ENCODE measurements around the gene CD79B. TPM values are rescaled to one million over a fixed set of nuclear protein-coding genes. Genes with fewer than 3 reads are reported as not detected.

The CD79B gene
- total and polyA plus RNA-seq, 11 donors: 2.2 to 16.2 (median 4.9) TPM

DNA sequence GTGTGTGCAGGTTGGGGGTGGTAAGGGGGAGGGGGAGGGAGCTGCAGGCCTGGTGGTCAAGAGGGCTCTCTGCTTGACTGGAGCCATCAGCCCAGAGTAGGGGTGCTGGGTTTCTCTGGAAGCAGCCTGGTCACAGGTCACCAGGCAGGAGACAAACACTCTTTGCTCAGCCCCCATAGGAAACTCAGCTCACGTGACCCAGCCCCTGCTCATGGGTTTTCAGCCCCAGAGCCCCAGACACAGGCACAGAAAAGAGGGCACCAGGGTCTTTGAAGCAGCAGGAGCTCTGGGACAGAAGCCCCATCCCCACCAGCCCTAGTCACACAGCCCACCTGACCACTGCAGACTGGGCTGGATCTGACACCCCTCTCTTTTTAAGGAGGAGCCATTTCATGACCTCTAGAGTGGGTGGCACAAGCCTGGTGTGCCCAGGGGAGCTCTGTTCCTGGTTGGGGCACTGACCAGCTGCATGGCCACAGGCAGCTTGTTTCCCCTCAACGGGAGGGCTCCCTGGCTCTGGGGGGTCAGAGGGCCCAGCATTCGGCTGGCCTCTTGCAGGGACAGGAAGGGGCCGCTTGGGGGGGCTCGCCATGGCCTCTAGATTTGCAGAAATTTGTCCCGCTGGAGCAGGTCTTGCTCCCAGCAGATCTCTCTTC, 13.8 kb upstream of the CD79B start:
- TF ChIP-seq, protein P1, sequence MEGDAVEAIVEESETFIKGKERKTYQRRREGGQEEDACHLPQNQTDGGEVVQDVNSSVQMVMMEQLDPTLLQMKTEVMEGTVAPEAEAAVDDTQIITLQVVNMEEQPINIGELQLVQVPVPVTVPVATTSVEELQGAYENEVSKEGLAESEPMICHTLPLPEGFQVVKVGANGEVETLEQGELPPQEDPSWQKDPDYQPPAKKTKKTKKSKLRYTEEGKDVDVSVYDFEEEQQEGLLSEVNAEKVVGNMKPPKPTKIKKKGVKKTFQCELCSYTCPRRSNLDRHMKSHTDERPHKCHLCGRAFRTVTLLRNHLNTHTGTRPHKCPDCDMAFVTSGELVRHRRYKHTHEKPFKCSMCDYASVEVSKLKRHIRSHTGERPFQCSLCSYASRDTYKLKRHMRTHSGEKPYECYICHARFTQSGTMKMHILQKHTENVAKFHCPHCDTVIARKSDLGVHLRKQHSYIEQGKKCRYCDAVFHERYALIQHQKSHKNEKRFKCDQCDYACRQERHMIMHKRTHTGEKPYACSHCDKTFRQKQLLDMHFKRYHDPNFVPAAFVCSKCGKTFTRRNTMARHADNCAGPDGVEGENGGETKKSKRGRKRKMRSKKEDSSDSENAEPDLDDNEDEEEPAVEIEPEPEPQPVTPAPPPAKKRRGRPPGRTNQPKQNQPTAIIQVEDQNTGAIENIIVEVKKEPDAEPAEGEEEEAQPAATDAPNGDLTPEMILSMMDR (IDR thresholded peaks at IDR 0.05): no peak
- no peak for TF ChIP-seq POLR2A (IDR thresholded peaks at IDR 0.05)
- no peak for DNase-seq
- no peak for ATAC-seq
- no peaks in the 10 kb centered on the region for H3K27me3 ChIP-seq
- WGBS, 4 donors: 63 to 77% (median 73%) methylated on average over 6 of the region's 6 CpGs
- H3K4me1 ChIP-seq: peaks cover 0 to 15% (median 0%) of the 10 kb centered on the region in 12 donors
- H3K9me3 ChIP-seq: no peaks in the 10 kb centered on the region
- H3K4me3 ChIP-seq: no peak overlapping the region
- no peaks in the 10 kb centered on the region for H3K36me3 ChIP-seq
- H3K27ac ChIP-seq: no peak overlapping the region
- intact Hi-C loops (cut with DNase I): loop anchor here in 3 of 10 donors (2.0 to 5.0 kb wide), 2 partner anchors 41 to 43 kb away; no protein-coding TSS in a partner anchor

DNA sequence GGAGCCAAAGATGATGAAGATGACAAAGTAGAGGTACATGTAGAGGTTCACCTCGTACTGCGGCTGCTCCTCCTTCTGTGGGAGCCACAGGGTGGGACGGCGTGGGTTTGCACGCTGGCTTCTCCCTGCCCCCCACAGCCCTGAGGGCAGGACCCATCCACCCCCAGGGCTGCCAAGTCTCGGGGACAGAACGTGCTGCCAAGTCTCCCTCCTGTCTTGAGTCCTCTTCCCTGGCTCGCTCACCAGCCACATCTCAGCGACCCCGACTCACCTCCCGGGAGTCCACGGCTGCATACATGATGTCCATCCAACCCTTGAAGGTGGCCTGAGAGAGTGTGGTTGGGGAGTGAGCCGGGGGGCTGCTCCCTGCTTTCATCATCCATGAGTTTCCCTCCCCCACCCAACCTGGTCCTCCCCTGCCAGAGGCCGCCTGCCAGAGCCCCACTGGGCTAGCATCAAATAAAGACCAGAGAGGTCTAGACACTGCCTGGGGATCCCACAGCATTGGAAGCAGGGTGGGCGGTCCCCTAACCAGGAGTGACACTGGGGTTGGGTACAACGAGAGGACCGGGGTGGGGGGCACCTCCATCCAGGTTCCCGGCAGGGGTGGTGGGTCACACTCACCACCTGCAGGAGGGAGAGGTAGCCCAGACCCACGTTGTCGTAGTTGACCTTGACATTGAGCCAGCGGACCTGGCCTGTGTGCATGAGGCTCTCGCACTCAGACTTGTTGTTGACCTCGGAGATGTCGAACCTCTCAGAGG, 12.8 kb upstream of the CD79B start:
- DNase-seq (no peak), ATAC-seq (no peak)
- intact Hi-C loops (cut with DNase I): loop anchor here in 2 of 10 donors (5.0 kb wide), 1 partner anchor 42 kb away; no protein-coding TSS in a partner anchor
- no peak for TF ChIP-seq POLR2A (IDR thresholded peaks at IDR 0.05)
- TF ChIP-seq, protein P1 (IDR thresholded peaks at IDR 0.05): no peak
- Histone ChIP-seq H3K36me3 (no peaks in the 10 kb centered on the region), H3K27me3 (no peaks in the 10 kb centered on the region), H3K4me1 (peaks cover 0 to 15% (median 0%) of the 10 kb centered on the region in 12 donors), H3K9me3 (no peaks in the 10 kb centered on the region), H3K27ac (no peak overlapping the region), H3K4me3 (no peak overlapping the region)
- 87 to 90% (median 88%) methylated on average over 17 to 24 of the region's 24 CpGs for WGBS, 4 donors

DNA sequence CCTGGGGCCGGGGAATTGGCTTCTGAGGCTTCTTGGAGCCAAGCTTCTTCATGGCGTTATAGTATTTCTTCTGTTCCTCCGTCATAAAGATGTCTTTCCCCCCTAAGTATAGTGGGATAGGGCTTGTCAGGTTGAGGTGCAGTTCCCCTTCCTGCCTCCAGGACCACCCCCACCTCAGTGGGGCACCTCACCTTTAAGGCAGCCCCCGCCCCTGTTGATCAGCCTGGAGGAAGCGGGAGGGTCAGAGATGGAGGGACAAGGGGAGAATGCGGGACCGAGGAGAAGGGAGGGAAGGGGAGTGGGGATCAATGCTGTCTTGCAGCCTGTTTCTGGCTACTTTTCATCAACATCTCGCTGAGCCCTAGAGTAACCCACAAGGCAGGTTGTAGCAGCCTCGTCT, 11.6 kb upstream of the CD79B start:
- no peak overlapping the region for H3K4me3 ChIP-seq
- intact Hi-C loops (cut with DNase I): no loop called here
- H3K9me3 ChIP-seq: no peaks in the 10 kb centered on the region
- DNase-seq (no peak), ATAC-seq (no peak)
- 73 to 93% (median 83%) methylated on average over 9 of the region's 9 CpGs for WGBS, 4 donors
- TF ChIP-seq, protein P1 (IDR thresholded peaks at IDR 0.05): no peak
- TF ChIP-seq POLR2A (IDR thresholded peaks at IDR 0.05): no peak
- H3K36me3 ChIP-seq: no peaks in the 10 kb centered on the region
- peaks cover 0 to 15% (median 0%) of the 10 kb centered on the region in 12 donors for H3K4me1 ChIP-seq
- H3K27ac ChIP-seq: no peak overlapping the region
- no peaks in the 10 kb centered on the region for H3K27me3 ChIP-seq

DNA sequence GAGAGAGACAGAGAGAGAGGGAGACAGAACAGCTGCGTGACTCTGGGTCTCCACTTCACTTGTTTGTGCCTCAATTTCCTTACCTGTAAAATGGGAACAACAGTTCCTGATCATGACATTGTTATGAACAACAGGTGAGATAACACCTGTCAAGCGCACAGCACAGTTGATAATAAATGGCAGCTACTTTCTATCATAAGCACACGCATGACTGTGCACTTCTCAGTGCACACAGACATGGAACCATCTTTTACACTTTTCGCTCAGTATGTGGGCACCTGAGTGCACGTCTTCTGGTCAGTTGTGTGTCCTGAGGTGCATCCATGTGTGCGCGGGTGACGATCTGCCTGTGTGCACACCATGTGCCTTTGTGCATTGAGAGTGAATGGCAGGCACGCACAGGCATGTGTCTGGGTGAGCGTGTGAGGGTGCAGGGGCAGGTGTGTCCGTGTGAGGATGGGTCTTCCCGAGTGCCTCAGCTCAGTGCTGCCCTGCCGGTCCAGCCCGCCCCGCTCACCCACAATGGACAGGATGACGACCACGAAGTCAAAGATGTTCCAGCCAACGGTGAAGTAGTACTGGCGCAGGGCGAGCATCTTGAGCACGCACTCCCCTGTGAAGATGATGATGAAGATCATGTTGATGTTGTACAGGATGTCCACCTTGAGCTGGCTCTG, 10.3 kb upstream of the CD79B start:
- ATAC-seq (no peak), DNase-seq (no peak)
- no peaks in the 10 kb centered on the region for H3K27me3 ChIP-seq
- H3K36me3 ChIP-seq: no peaks in the 10 kb centered on the region
- WGBS, 4 donors: 91 to 97% (median 96%) methylated on average over 15 to 21 of the region's 21 CpGs
- intact Hi-C loops (cut with DNase I): no loop called here
- no peak for TF ChIP-seq POLR2A (IDR thresholded peaks at IDR 0.05)
- TF ChIP-seq, protein P1 (IDR thresholded peaks at IDR 0.05): no peak
- H3K4me3 ChIP-seq: no peak overlapping the region
- no peak overlapping the region for H3K27ac ChIP-seq
- peaks cover 0 to 15% (median 0%) of the 10 kb centered on the region in 12 donors for H3K4me1 ChIP-seq
- no peaks in the 10 kb centered on the region for H3K9me3 ChIP-seq

Data from heart left ventricle (tissue), 16 donors.